Measurements from ENCODE around the gene LHPP.

DNA sequence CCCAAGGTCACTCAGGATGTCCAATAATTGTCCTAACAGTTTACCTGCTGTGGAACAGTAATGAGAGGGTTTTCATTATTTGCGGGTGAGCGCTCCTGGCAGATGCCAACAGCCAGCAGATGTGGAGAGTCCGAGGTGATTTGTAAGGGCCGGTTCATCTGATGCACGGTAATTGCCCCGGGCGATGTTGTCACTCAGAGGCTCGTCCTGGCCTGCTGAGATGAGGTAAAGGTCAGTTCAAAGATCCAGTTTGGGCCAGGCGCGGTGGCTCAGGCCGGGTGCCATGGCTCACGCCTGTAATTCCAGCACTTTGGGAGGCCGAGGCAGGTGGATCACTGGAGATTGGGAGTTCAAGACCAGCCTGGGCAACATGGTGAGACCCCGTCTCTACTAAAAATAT lies 16.9 kb downstream of the LHPP start:
- TF ChIP-seq BACH2 (CRISPR knock-in tag; IDR thresholded peaks at IDR 0.05; ENCODE audit: borderline replicate concordance) = no peak
- no peak for TF ChIP-seq ARNTL (CRISPR knock-in tag; IDR thresholded peaks at IDR 0.05; ENCODE audit: borderline replicate concordance, low read depth)
- no peak for TF ChIP-seq ZFP3 (CRISPR knock-in tag; IDR thresholded peaks at IDR 0.05)
- no peak for TF ChIP-seq ZNF565 (CRISPR knock-in tag; conservative IDR thresholded peaks at IDR 0.05; ENCODE audit: low read depth)
- no peak for TF ChIP-seq POU6F1 (CRISPR knock-in tag; IDR thresholded peaks at IDR 0.05; ENCODE audit: borderline replicate concordance, low read depth)

Measured in SK-N-SH treated with all-trans-retinoic acid at 6 μM for 48 hours (cell line).